ENCODE measurements around the gene SLC8A1. TPM values are rescaled to one million over a fixed set of nuclear protein-coding genes. Genes with fewer than 3 reads are reported as not detected.

Gene SLC8A1
- total and polyA plus RNA-seq, 7 experiments from 2014 or later: 0.95 to 22.8 (median 1.5) TPM; not detected in 2

DNA sequence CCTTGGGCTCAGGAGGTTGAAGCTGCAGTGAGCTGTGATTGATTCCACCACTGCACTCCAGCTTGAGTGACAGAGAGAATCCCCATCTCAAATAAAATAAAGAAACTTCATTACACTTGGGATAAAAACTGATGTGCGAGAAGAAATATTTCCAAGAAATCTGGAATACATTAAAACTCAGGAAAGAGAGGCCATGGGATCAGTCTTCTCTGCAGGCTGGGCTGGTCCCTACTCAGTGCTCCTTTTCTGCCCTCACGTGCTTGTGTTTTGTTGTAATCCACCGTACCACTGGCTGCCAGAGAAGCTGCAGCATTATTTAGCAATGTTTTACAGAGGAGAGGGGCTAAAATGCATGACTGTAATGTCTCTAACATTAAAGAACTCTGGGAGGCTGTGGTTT is 282.0 kb downstream of the SLC8A1 start:
- H3K4me1 Mint-ChIP-seq: peaks cover 0 to 4% (median 0%) of the 10 kb centered on the region in 7 donors
- no peaks in the 10 kb centered on the region for H3K36me3 ChIP-seq (ENCODE audit: control insufficient read depth in 2 of 3, insufficient read depth in 3 of 3, low read length in 3 of 3)
- no peak overlapping the region for H3K4me3 Mint-ChIP-seq

DNA sequence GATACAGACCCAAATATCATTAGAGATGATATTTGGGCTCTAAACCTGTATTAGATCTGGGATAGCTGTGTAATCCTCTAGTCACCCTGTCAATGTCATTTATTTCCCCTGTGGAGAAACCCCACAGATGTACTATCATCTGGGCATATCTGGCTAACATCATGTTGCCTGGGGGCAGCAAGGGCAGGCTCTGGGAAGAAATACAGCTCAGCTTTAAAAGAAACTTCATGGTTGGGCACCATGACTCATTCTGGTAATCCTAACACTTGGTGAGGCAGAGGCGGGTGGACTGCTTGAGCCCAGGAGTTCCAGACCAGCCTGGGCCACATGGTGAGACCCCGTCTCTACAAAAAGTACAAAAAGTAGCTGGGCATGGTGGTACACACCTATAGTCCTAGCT is 282.5 kb downstream of the SLC8A1 start:
- H3K9me3 ChIP-seq (ENCODE audit: control insufficient read depth in 2 of 3, low read length in 3 of 3): no peaks in the 10 kb centered on the region
- peaks cover 0 to 4% (median 0%) of the 10 kb centered on the region in 11 donors for H3K9me3 Mint-ChIP-seq
- H3K27ac ChIP-seq (ENCODE audit: low read depth, low read length): no peak overlapping the region
- ATAC-seq (no peak), DNase-seq (no peak)
- ChIA-PET CTCF (no interaction called here), POLR2A (no interaction called here)
- no peak overlapping the region for H3K27ac Mint-ChIP-seq
- no peak overlapping the region for H3K4me3 Mint-ChIP-seq
- no peaks in the 10 kb centered on the region for H3K27me3 ChIP-seq (ENCODE audit: control insufficient read depth in 2 of 2, insufficient read depth in 2 of 2, low read length in 2 of 2)
- H3K4me3 ChIP-seq (ENCODE audit: low read length): no peak overlapping the region
- intact Hi-C loops (cut with micrococcal nuclease): no loop called here
- H3K4me1 ChIP-seq (ENCODE audit: control insufficient read depth in 2 of 2, insufficient read depth in 2 of 2, low read length in 2 of 2): no peaks in the 10 kb centered on the region
- H3K4me1 Mint-ChIP-seq: peaks cover 0 to 4% (median 0%) of the 10 kb centered on the region in 7 donors
- no peaks in the 10 kb centered on the region for H3K36me3 ChIP-seq (ENCODE audit: control insufficient read depth in 2 of 3, insufficient read depth in 3 of 3, low read length in 3 of 3)
- H3K27me3 Mint-ChIP-seq: no peaks in the 10 kb centered on the region
- H3K36me3 Mint-ChIP-seq: no peaks in the 10 kb centered on the region

More for the DNA sequence above, 282.0 kb downstream of the SLC8A1 start:
- intact Hi-C loops (cut with micrococcal nuclease): no loop called here
- CTCF ChIA-PET: no interaction called here
- H3K27ac ChIP-seq (ENCODE audit: low read depth, low read length): no peak overlapping the region
- ATAC-seq (no peak), DNase-seq (no peak)
- POLR2A ChIA-PET: no interaction called here
- H3K27ac Mint-ChIP-seq: no peak overlapping the region
- H3K36me3 Mint-ChIP-seq: no peaks in the 10 kb centered on the region
- H3K27me3 ChIP-seq (ENCODE audit: control insufficient read depth in 2 of 2, insufficient read depth in 2 of 2, low read length in 2 of 2): no peaks in the 10 kb centered on the region
- H3K4me1 ChIP-seq (ENCODE audit: control insufficient read depth in 2 of 2, insufficient read depth in 2 of 2, low read length in 2 of 2): no peaks in the 10 kb centered on the region
- H3K9me3 Mint-ChIP-seq: peaks cover 0 to 2% (median 0%) of the 10 kb centered on the region in 11 donors
- H3K27me3 Mint-ChIP-seq: no peaks in the 10 kb centered on the region
- H3K4me3 ChIP-seq (ENCODE audit: low read length): no peak overlapping the region
- H3K9me3 ChIP-seq (ENCODE audit: control insufficient read depth in 2 of 3, low read length in 3 of 3): no peaks in the 10 kb centered on the region

DNA sequence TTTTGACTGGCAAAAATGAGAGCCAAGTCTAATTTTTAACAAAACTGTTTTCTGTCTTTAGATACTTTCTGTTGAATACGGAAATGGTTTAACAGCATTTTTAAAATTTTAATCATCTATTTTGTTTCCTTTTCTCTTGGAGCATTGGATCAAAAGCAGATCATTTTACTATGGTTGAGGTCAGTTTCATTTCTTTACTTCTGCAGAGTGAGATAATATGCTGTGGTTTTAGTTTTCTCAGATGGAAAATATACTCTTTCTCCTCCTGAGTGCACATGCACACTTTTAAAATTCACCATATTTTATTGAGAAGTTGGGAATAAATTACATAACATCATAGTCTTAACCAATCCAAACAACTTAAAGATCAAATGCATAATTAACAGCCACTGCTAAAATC is 283.3 kb downstream of the SLC8A1 start:
- no peaks in the 10 kb centered on the region for H3K4me1 ChIP-seq (ENCODE audit: control insufficient read depth in 2 of 2, insufficient read depth in 2 of 2, low read length in 2 of 2)
- no peaks in the 10 kb centered on the region for H3K36me3 ChIP-seq (ENCODE audit: control insufficient read depth in 2 of 3, insufficient read depth in 3 of 3, low read length in 3 of 3)
- no peak overlapping the region for H3K4me3 Mint-ChIP-seq
- intact Hi-C loops (cut with micrococcal nuclease): no loop called here
- peaks cover 0 to 4% (median 0%) of the 10 kb centered on the region in 11 donors for H3K9me3 Mint-ChIP-seq
- H3K27me3 ChIP-seq (ENCODE audit: control insufficient read depth in 2 of 2, insufficient read depth in 2 of 2, low read length in 2 of 2): no peaks in the 10 kb centered on the region
- H3K27ac Mint-ChIP-seq: no peak overlapping the region
- POLR2A ChIA-PET: no interaction called here
- no peaks in the 10 kb centered on the region for H3K27me3 Mint-ChIP-seq
- peaks cover 0 to 4% (median 0%) of the 10 kb centered on the region in 7 donors for H3K4me1 Mint-ChIP-seq
- H3K36me3 Mint-ChIP-seq: no peaks in the 10 kb centered on the region
- H3K4me3 ChIP-seq (ENCODE audit: low read length): no peak overlapping the region
- CTCF ChIA-PET: no interaction called here
- H3K9me3 ChIP-seq (ENCODE audit: control insufficient read depth in 2 of 3, low read length in 3 of 3): no peaks in the 10 kb centered on the region
- H3K27ac ChIP-seq (ENCODE audit: low read depth, low read length): no peak overlapping the region
- ATAC-seq: no peak
- DNase-seq: no peak

DNA sequence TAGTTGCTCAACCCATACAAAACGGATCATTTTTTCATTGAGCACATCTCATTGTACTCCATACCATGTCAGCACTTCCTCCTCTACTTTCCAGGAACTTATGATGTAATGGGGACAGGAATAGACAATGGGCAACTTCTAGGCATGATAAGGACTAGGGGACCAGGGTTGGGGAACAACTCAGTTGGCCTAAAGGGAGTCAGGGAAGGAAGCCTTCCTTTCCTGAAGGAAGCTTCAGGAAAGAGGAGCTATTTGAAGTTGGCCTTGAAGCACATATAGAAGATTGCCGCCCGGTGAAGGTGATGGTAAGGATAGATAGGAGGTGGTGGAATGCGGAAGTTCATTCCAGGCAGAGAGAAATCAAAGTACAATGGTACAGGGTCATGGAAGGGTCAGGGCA is 283.9 kb downstream of the SLC8A1 start:
- no peak overlapping the region for H3K27ac ChIP-seq (ENCODE audit: low read depth, low read length)
- no peak for ATAC-seq
- H3K36me3 ChIP-seq (ENCODE audit: control insufficient read depth in 2 of 3, insufficient read depth in 3 of 3, low read length in 3 of 3): no peaks in the 10 kb centered on the region
- ChIA-PET POLR2A (no interaction called here), CTCF (no interaction called here)
- H3K27me3 ChIP-seq (ENCODE audit: control insufficient read depth in 2 of 2, insufficient read depth in 2 of 2, low read length in 2 of 2): no peaks in the 10 kb centered on the region
- H3K9me3 ChIP-seq (ENCODE audit: control insufficient read depth in 2 of 3, low read length in 3 of 3): no peaks in the 10 kb centered on the region
- Mint-ChIP-seq H3K36me3 (peaks cover 0 to 1% (median 0%) of the 10 kb centered on the region in 5 donors), H3K4me1 (peaks cover 0 to 4% (median 0%) of the 10 kb centered on the region in 7 donors), H3K4me3 (no peak overlapping the region), H3K27ac (no peak overlapping the region), H3K27me3 (no peaks in the 10 kb centered on the region), H3K9me3 (peaks cover 0 to 4% (median 0%) of the 10 kb centered on the region in 11 donors)
- DNase-seq: no peak
- intact Hi-C loops (cut with micrococcal nuclease): no loop called here
- no peak overlapping the region for H3K4me3 ChIP-seq (ENCODE audit: low read length)
- H3K4me1 ChIP-seq (ENCODE audit: control insufficient read depth in 2 of 2, insufficient read depth in 2 of 2, low read length in 2 of 2): no peaks in the 10 kb centered on the region

DNA sequence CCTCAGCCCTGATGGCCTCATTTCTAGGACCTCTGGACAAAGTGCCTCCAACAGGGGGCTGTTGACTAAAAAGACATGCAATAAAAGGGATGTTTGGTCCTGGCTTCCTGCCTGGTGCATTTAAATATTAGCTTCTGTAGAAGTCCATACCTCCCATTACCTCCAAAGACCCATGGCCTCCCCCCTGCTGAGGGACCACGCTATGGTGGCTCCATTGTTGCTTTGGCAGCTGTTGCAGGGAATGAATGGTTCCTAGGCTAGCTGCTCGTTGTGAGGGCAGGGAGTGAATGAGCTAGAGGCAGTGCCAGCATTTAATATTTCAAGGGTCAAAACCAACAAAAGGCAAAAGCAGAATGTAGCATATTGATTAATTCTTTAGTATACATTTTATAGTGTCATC is 285.9 kb downstream of the SLC8A1 start:
- Mint-ChIP-seq H3K27ac (no peak overlapping the region), H3K4me3 (no peak overlapping the region), H3K4me1 (peaks cover 0 to 4% (median 0%) of the 10 kb centered on the region in 7 donors), H3K9me3 (peaks cover 0 to 6% (median 0%) of the 10 kb centered on the region in 11 donors), H3K36me3 (peaks cover 0 to 1% (median 0%) of the 10 kb centered on the region in 5 donors), H3K27me3 (no peaks in the 10 kb centered on the region)
- Histone ChIP-seq H3K27ac (ENCODE audit: low read depth, low read length) (no peak overlapping the region), H3K4me3 (ENCODE audit: low read length) (no peak overlapping the region), H3K27me3 (ENCODE audit: control insufficient read depth in 2 of 2, insufficient read depth in 2 of 2, low read length in 2 of 2) (no peaks in the 10 kb centered on the region), H3K9me3 (ENCODE audit: control insufficient read depth in 2 of 3, low read length in 3 of 3) (no peaks in the 10 kb centered on the region), H3K4me1 (ENCODE audit: control insufficient read depth in 2 of 2, insufficient read depth in 2 of 2, low read length in 2 of 2) (no peaks in the 10 kb centered on the region), H3K36me3 (ENCODE audit: control insufficient read depth in 2 of 3, insufficient read depth in 3 of 3, low read length in 3 of 3) (no peaks in the 10 kb centered on the region)
- intact Hi-C loops (cut with micrococcal nuclease): no loop called here
- no peak for ATAC-seq
- POLR2A ChIA-PET: no interaction called here
- CTCF ChIA-PET: no interaction called here
- no peak for DNase-seq

DNA sequence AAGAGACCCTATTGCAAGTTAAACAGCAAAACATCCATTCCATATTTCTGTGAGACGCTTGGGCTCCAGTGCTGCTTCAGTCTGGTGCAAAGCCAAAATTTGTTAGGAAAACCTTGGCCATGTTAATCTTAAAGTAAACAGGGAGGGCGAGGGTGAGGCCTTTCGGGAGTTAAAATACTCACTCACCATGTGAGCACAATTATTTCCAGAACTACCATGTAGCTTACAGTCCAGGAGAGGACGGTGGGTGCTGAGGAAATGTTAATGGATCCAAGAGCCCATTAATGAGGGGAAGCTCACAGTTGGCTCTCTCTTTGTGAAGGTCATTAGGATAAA is 286.4 kb downstream of the SLC8A1 start:
- H3K27ac Mint-ChIP-seq: no peak overlapping the region
- DNase-seq (no peak), ATAC-seq (no peak)
- H3K27me3 ChIP-seq (ENCODE audit: control insufficient read depth in 2 of 2, insufficient read depth in 2 of 2, low read length in 2 of 2): no peaks in the 10 kb centered on the region
- no peak overlapping the region for H3K27ac ChIP-seq (ENCODE audit: low read depth, low read length)
- H3K4me1 Mint-ChIP-seq: peaks cover 0 to 4% (median 0%) of the 10 kb centered on the region in 7 donors
- no peak overlapping the region for H3K4me3 ChIP-seq (ENCODE audit: low read length)
- ChIA-PET POLR2A (no interaction called here), CTCF (no interaction called here)
- H3K9me3 ChIP-seq (ENCODE audit: control insufficient read depth in 2 of 3, low read length in 3 of 3): no peaks in the 10 kb centered on the region
- no peaks in the 10 kb centered on the region for H3K4me1 ChIP-seq (ENCODE audit: control insufficient read depth in 2 of 2, insufficient read depth in 2 of 2, low read length in 2 of 2)
- H3K36me3 ChIP-seq (ENCODE audit: control insufficient read depth in 2 of 3, insufficient read depth in 3 of 3, low read length in 3 of 3): no peaks in the 10 kb centered on the region
- peaks cover 0 to 1% (median 0%) of the 10 kb centered on the region in 5 donors for H3K36me3 Mint-ChIP-seq
- H3K9me3 Mint-ChIP-seq: peaks cover 0 to 6% (median 0%) of the 10 kb centered on the region in 11 donors
- H3K4me3 Mint-ChIP-seq: no peak overlapping the region
- no peaks in the 10 kb centered on the region for H3K27me3 Mint-ChIP-seq
- intact Hi-C loops (cut with micrococcal nuclease): no loop called here

DNA sequence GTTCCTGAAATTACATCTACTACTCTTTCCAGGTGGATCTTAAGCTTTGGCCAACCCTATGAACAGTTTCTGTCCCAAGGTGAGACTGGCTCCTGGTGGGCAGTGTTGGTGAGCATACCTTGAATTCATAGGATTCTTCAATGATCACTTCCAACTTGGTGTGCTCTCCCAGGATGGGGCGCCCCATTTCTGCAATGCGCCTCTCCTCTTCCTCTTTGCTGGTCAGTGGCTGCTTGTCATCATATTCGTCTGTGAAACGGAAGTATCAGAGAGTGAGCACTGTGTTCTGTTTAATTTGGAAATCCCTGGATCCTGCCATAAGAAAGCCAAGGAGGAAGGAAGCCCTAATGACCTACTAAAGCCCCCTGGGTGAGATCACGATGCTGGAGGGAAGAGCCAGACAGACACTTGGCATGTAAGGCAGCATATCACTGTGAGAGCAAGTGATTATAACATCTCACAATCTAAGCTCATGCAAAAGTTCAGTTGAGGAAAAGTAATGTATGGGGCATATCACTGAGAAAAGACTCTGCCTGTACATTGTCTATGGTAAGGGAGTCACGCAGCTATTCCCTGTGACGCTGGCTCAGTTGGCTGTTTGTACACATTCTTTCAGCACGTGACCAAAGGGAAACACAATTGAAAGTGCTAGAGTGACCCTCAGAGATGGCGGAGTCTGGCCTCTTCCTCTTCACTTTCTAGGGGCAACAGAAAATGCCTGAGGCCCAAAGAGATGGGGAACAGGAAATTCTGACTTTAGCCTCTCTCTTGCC is 287.0 kb downstream of the SLC8A1 start:
- intact Hi-C loops (cut with micrococcal nuclease): no loop called here
- POLR2A ChIA-PET: no interaction called here
- Histone ChIP-seq H3K27me3 (ENCODE audit: control insufficient read depth in 2 of 2, insufficient read depth in 2 of 2, low read length in 2 of 2) (no peaks in the 10 kb centered on the region), H3K4me3 (ENCODE audit: low read length) (no peak overlapping the region), H3K27ac (ENCODE audit: low read depth, low read length) (no peak overlapping the region), H3K36me3 (ENCODE audit: control insufficient read depth in 2 of 3, insufficient read depth in 3 of 3, low read length in 3 of 3) (no peaks in the 10 kb centered on the region), H3K4me1 (ENCODE audit: control insufficient read depth in 2 of 2, insufficient read depth in 2 of 2, low read length in 2 of 2) (no peaks in the 10 kb centered on the region), H3K9me3 (ENCODE audit: control insufficient read depth in 2 of 3, low read length in 3 of 3) (no peaks in the 10 kb centered on the region)
- H3K27ac Mint-ChIP-seq: no peak overlapping the region
- H3K27me3 Mint-ChIP-seq: no peaks in the 10 kb centered on the region
- peaks cover 0 to 10% (median 0%) of the 10 kb centered on the region in 11 donors for H3K9me3 Mint-ChIP-seq
- ATAC-seq (no peak), DNase-seq (no peak)
- H3K4me3 Mint-ChIP-seq: no peak overlapping the region
- peaks cover 0 to 1% (median 0%) of the 10 kb centered on the region in 5 donors for H3K36me3 Mint-ChIP-seq
- H3K4me1 Mint-ChIP-seq: peaks cover 0 to 4% (median 0%) of the 10 kb centered on the region in 7 donors
- CTCF ChIA-PET: no interaction called here

Measured in naive thymus-derived CD4-positive, alpha-beta T cell (primary cell).